HUDEP-2 (cell line): ENCODE data around the gene LRRK1.

Experiments used
- DNase-seq, 76 experiments: peaks; one replicate each; lab custom pipeline; 2025; ENCODE audit not compliant: unreplicated experiment in 76 of 76; lab: John Stamatoyannopoulos, UW

Gene LRRK1

GRCh38 chr15:100968050-100968966 lies 49.2 kb downstream of the LRRK1 start:
- DNase-seq, result no peak

- DNase-seq, result no peak
These were observed 53.8 kb downstream of the LRRK1 start for GRCh38 chr15:100972975-100973350.

DNA sequence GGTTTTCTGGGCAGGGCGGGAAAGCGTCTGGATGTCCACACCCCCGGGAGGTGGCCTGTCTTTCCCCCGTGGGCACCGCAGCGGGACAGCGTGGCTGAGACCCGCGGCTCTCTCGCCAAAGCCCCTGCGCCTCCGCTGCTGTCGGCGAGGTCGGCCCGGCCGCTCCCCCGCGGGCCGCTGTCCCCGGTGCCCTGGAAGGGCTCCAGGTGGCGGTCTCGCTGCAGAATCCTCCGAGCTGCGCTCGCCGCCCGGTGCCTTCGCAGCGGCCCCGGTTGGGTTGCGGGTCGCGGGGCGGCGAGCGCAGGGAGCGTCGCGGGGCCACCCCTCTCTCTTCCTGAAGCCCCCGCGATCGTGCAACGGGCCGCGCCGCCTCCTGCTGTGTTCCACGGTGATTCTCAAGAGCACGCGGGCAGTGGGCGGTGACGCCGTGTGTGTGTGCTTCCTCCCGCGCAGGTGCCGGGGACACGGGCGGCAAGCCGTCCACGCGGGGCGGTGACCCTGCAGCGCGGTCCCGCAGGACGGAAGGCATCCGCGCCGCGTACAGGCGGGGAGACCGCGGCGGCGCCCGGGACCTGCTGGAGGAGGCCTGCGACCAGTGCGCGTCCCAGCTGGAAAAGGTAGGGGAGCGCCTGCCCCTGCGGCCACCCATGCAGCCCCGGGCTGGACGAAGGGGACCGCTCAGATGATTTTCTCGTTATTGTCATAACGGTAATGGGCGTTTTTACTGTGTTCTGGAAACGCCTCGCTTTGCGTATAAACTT lies 54.4 kb downstream of the LRRK1 start:
- no peak for DNase-seq

DNA sequence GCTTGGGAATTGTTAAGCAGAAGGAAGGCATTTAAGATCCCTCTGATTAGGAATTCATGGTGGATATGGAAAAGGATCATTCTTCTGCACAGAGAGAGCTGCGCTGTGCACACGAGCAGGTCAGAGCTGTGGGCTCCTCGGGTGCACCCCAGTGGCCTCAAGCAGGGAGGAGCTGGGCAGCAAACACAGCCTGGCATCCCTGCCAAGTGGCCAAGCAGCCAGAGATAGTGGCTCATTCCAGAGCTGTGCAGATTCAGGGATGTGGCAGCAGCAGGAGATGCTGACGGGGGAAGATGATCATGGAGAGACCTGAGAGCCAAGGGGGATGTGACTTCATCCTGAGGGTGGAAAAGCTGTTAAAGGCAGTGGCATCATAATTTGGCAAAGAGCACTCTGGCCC lies 55.9 kb downstream of the LRRK1 start:
- DNase-seq, result no peak

DNA sequence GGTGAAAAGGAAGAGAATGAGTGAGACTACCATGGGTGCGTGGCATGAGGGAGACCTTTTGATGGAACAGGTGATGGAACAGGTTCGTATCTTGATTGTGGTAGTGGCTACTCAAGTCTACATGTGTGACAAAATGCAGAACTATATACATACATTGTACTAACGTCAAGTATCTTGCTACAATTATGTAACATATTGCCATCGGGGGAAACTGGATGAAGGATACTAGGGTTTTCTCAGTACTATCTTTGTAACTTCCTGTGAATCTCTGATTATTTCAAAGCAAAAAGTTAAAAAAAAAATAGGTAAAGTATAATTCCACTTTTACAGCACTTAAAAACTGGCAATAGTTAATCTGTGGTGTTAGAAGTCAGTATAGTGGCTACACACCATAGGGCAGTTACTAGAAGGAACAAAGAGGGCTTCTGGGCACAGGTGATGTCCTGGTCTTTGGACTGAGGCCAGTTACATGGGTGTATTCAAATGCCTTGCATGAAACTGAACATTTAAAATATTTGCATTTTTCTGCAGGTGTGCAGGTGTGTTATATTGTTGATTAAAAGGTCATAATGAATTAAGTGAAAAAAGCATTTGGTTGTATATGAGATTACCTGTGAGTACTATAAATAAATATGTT lies 61.4 kb downstream of the LRRK1 start:
- DNase-seq, result no peak

- no peak for DNase-seq
These were observed 61.9 kb downstream of the LRRK1 start for GRCh38 chr15:100981086-100981485.

GRCh38 chr15:100983221-100983620 lies 64.1 kb downstream of the LRRK1 start:
- DNase-seq, result no peak

GRCh38 chr15:100985401-100985800 lies 66.2 kb downstream of the LRRK1 start:
- DNase-seq, result no peak

GRCh38 chr15:100986158-100986896 lies 67.2 kb downstream of the LRRK1 start:
- DNase-seq, result no peak

DNA sequence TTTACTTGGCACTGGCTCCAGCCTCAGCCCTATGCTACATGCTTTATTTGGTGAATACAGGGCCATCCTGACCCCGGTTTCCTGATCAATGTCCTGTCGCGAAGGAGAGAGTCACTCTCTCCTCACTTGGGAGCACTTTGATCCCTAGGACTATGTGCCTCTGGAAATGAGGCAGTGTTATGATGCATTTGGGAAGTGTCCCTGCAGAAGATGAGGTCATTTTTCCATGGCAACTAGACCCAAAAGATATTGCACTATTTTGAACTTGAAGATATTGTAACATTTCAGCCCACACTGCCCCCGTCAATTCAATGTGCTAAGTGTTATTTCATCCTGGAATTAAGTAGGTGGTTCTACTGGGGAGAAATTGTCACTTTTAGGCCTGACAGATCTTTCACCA lies 68.0 kb downstream of the LRRK1 start:
- DNase-seq, result no peak

GRCh38 chr15:100988297-100988696 lies 69.1 kb downstream of the LRRK1 start:
- no peak for DNase-seq

DNA sequence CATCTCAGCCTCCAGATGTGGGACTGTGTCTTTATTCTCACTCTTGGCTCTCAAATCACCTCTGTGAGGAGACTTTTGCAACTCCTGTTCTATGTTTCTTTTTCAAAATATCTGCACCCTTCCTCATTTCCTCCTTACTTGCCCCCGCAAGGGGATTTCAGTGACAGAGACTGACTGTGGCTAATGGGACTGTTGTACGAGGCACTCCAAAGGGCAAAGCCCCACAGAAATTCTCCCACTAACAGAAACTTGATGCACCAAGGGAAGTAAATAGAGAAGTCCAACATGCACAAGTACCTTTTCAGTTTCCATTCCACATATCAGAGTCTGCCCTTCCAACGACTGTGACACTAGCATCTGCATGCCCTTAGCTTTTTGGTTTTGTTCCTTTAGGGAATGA lies 69.7 kb downstream of the LRRK1 start:
- DNase-seq, result no peak

DNA sequence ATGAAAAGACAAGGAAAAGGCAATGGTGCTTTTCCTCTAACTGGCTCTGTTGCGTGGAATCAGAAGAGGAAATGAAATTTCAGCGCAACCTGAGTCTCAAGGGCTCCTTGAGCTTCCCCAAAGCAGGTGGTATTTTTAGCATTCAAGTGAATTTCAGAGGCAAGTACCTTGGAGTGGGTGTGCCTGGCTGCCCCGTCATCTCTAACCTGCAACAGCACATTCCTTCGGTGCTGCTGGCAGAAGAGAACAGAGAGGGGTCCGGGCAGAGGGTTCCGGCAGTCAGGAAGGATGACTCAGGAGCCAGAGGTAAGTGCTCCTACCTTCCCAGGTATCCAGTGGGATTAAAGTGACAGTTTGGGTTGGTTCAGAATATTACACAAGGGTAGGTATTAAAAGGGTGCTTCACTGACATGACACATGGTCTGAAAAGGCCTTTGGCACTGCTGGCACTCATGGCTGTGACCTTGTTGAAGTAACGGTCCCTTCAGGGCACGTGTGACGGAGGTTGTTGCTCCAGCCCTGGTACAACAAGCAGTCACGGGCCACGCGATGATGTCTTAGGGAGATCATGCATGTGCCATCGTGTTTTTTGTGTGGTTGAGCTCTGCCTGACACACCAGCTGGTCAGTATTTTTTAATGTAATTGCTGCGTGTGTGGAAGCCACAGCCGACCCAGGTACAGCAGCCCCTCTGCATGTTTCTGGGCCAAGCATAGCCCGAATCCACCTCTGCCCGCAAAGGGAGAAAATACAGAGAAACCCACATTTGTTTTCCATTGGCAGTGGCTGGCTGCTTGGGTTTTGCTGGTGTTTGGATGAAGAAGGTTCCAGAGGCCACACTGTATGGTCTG lies 75.7 kb downstream of the LRRK1 start:
- no peak for DNase-seq

DNA sequence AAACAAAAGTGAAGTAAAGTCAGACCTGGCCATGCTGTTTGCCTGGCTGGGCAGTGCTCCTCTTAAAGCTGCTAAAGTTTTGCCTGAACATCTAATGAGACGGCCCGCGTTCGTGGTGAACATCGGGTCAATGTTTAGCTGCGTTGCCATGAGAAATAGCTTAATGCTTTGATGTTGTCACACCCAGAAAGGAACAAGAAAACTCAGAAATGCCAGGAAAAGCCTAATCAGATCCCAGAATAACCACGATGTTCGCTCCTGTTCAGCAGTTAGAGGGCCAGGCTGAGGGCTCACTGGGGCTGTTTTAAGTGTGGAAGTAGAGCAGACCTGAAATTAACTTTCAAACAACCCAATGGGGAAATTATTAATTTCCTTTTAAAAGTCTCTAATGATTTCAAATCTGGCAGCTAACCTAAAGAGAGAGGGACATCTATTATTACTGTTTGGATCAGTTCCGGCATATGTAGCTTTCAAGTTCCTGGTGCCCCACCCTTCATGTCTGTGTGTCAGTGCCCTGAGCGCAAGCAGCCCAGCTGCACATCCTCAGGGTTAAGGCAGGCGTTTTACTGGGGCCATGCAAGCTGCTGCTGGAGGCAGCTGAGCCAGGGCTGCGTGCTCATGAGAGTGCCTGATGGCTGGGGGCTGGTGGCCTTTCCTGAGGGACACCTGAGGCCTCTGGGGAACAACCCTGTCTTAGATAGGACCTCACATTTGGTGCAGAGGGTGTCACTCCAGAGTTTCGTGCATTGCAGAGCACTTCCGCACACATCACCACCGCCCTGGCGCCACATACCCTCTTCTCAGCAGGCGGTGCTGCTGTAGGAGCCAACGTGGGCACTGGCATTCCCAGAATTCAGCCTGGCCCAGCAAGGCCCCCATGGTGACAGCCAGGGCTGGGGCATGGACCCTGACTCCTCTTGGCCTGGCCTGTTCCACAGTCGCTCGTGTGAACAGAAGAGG lies 76.6 kb downstream of the LRRK1 start:
- DNase-seq, result no peak

DNA sequence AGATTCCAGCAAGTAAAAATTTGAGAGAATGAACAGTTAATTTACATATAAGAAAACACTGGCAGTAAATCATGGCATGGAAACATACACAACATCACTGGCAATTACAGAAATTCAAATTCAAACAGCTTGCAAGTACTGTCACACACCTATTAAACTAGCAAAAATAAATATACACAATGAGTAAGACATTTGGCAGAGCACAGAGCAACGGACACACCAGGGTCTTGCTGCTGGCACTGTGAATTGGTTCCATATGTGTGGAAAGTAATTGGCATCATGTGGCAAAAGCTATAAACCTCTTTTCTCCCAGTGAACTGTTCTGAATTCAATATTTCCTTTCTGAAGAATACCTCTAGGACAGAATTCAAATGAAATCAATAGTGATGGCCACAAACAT lies 78.3 kb downstream of the LRRK1 start:
- no peak for DNase-seq

- DNase-seq, result no peak
These were observed 79.5 kb downstream of the LRRK1 start for GRCh38 chr15:100998630-100999029.

DNA sequence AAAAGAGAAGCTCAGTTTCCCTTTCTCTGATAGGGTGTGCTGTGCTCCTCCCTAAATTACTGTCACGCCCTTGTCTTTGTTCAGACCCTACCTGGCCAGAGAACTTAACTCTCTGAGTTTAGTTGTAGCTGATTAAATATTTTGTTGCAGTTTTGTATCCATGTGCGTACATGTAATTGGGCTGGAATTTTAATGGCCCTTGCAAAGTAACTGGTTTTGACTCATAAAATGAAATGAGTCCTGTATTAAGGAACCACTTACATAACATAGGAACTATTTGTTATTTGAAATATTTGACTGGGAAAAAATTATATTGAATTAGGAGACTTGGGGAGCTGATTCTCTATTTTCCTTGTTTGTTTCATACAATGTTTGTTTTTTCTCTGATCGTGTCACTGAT lies 80.2 kb downstream of the LRRK1 start:
- no peak for DNase-seq

GRCh38 chr15:101000271-101000681 lies 81.1 kb downstream of the LRRK1 start:
- no peak for DNase-seq

DNA sequence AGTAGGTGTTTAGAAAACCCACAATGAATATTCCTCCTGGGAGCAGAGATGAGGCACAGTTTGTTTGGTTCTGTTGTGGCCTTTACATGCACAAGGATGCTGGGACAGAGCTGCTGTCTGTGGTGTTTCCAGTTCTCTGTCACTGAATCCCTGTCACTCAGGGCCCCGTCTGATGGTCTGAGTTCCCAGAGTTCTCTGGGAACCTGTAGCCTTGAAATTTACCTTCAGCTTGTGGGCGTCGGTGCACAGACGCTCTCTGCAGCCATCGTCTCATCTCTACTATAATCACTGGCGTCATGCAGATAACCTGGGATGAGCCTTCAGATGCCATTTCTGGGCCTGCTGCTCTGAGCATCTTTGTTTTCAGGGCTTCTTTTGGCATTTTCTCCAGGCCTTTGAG lies 81.9 kb downstream of the LRRK1 start:
- no peak for DNase-seq
